Esophagus muscularis mucosa (tissue), 4 donors: Measurements from ENCODE around the gene DLST. TPM values are rescaled to one million over a fixed set of nuclear protein-coding genes. Genes with fewer than 3 reads are reported as not detected.

ENCODE experiments used
- DNase-seq: peaks from one replicate; pipeline ENCODE4 v3.0.0-alpha.2; 2017; ENCODE audit errors: extremely low spot score
- H3K27ac ChIP-seq, 4 donors: fragments of 200-600 bp; sonication (generic); replicated peaks in 1 of 4; 1 replicate in 3 of 4; 2 replicates in 1 of 4; pipeline ENCODE4 v1.5.1; 2016 to 2019; ENCODE audit warnings: mild to moderate bottlenecking in 1 of 4
- H3K27me3 ChIP-seq, 4 donors: fragments of 200-600 bp; sonication (generic); one replicate each; pipeline versions ENCODE4 v1.5.1 to v1.6.0; 2016 to 2019
- H3K36me3 ChIP-seq, 4 donors: fragments of 200-600 bp; sonication (generic); one replicate each; pipeline ENCODE4 v1.5.1; 2016 to 2019
- H3K4me1 ChIP-seq, 4 donors: fragments of 200-600 bp; sonication (generic); one replicate each; pipeline ENCODE4 v1.5.1; 2016 to 2019
- H3K4me3 ChIP-seq, 4 donors: fragments of 200-600 bp; sonication (generic); 1 replicate in 2 of 4; 2 replicates in 2 of 4; pipeline ENCODE4 v1.5.1; 2016 to 2019; ENCODE audit warnings: mild to moderate bottlenecking in 4 of 4, moderate library complexity in 1 of 4
- H3K9me3 ChIP-seq, 4 donors: fragments of 200-600 bp; sonication (generic); 1 replicate in 3 of 4; 2 replicates in 1 of 4; pipeline ENCODE4 v1.5.1; 2016 to 2019
- EP300 ChIP-seq: sonication (generic); formaldehyde crosslinking; IDR thresholded peaks from one replicate; pipeline ENCODE4 v1.6.1; 2017; ENCODE audit warnings: antibody characterized with exemption
- POLR2A ChIP-seq: fragments of 450-650 bp; IDR thresholded peaks from one replicate; pipeline ENCODE4 v1.6.1; 2017; ENCODE audit warnings: antibody characterized with exemption, moderate library complexity, mild to moderate bottlenecking, low read depth
- POLR2AphosphoS5 ChIP-seq, 2 donors: sonication (generic); formaldehyde crosslinking; IDR thresholded peaks; one replicate each; pipeline ENCODE4 v1.6.1; 2017; ENCODE audit warnings: antibody characterized with exemption in 2 of 2
- WGBS: methylation state at CpG from one replicate; pipeline ENCODE4 v1.1.5; 2018; 5-methylcytosine and 5-hydroxymethylcytosine counted together
- intact Hi-C: fragments of 100-400 bp; cut with DNase I; formaldehyde crosslinking; loops from one replicate; pipeline ENCODE4 v1.15.1; 2023
- total RNA-seq, 4 donors: library from RNA; depleted of rRNA; stranded (reverse); fragments of >200 nt; gene quantifications; one replicate each; pipeline versions ENCODE4 v1.1.0 to v1.2.1, GENCODE V29; 2016
- TF ChIP-seq, protein P1 (sequence below), 3 experiments: fragments of 200-600 bp in 2 of 3; fragments of 450-650 bp in 1 of 3; sonication (generic) in 2 of 3; IDR thresholded peaks; one replicate each; pipeline ENCODE4 v1.5.1; 2017 to 2019; ENCODE audit warnings: antibody characterized with exemption in 3 of 3, mild to moderate bottlenecking in 2 of 3, moderate library complexity in 1 of 3

Gene DLST
- total RNA-seq, 4 donors from 2014 or later = 72.7 to 96.2 (median 88.5) TPM

DNA sequence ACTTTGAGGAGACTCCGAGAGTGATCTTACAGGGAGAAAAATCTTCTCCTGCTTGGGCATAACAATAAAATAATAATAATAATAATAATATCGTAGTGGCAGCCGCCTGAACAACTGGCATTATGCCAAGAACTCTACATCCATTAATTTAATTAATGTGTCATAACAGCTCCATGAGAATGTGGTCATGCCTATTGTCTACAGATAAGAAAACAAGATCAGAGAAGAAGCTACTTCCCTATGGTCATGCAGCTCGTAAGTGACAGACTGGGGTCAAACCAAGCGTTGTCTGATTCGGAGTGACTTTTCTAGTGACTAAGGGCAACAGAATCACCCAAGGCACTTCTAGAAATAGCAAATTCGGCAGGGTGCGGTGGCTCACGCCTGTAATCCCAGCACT is 17.5 kb upstream of the DLST start:
- Histone ChIP-seq H3K27me3 (no peaks in the 10 kb centered on the region), H3K27ac (no peak overlapping the region), H3K4me3 (no peak overlapping the region), H3K9me3 (no peaks in the 10 kb centered on the region), H3K4me1 (peaks cover 0 to 10% (median 10%) of the 10 kb centered on the region in 4 donors), H3K36me3 (no peaks in the 10 kb centered on the region)
- no peak for TF ChIP-seq EP300
- no peak for TF ChIP-seq POLR2AphosphoS5 (IDR thresholded peaks at IDR 0.05)
- intact Hi-C loops = no loop called here
- no peak for DNase-seq
- whole genome bisulfite sequencing = 85% methylated on average over 9 of the region's 9 CpGs

- DNase-seq = no peak
- no peaks in the 10 kb centered on the region for H3K9me3 ChIP-seq
- no peaks in the 10 kb centered on the region for H3K27me3 ChIP-seq
- H3K36me3 ChIP-seq = no peaks in the 10 kb centered on the region
- intact Hi-C loops = no loop called here
- TF ChIP-seq, protein P1, sequence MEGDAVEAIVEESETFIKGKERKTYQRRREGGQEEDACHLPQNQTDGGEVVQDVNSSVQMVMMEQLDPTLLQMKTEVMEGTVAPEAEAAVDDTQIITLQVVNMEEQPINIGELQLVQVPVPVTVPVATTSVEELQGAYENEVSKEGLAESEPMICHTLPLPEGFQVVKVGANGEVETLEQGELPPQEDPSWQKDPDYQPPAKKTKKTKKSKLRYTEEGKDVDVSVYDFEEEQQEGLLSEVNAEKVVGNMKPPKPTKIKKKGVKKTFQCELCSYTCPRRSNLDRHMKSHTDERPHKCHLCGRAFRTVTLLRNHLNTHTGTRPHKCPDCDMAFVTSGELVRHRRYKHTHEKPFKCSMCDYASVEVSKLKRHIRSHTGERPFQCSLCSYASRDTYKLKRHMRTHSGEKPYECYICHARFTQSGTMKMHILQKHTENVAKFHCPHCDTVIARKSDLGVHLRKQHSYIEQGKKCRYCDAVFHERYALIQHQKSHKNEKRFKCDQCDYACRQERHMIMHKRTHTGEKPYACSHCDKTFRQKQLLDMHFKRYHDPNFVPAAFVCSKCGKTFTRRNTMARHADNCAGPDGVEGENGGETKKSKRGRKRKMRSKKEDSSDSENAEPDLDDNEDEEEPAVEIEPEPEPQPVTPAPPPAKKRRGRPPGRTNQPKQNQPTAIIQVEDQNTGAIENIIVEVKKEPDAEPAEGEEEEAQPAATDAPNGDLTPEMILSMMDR (IDR thresholded peaks at IDR 0.05) = no peak
- TF ChIP-seq POLR2A (no peak), POLR2AphosphoS5 (IDR thresholded peaks at IDR 0.05) (no peak), EP300 (no peak)
- H3K4me3 ChIP-seq = no peak overlapping the region
- 91% methylated on average over 5 of the region's 5 CpGs for WGBS
- peaks cover 0 to 10% (median 10%) of the 10 kb centered on the region in 4 donors for H3K4me1 ChIP-seq
- no peak overlapping the region for H3K27ac ChIP-seq
Observed at GRCh38 chr14:74865156-74865555, 16.6 kb upstream of the DLST start.

GRCh38 chr14:74866708-74867389 is 14.9 kb upstream of the DLST start:
- WGBS = 79% methylated on average over 3 of the region's 3 CpGs
- TF ChIP-seq, protein P1 (IDR thresholded peaks at IDR 0.05) = no peak
- no peak for TF ChIP-seq POLR2AphosphoS5 (IDR thresholded peaks at IDR 0.05)
- no peak for TF ChIP-seq POLR2A
- no peak for TF ChIP-seq EP300
- DNase-seq = no peak
- Histone ChIP-seq H3K4me1 (no peaks in the 10 kb centered on the region), H3K27me3 (no peaks in the 10 kb centered on the region), H3K27ac (no peak overlapping the region), H3K4me3 (no peak overlapping the region), H3K36me3 (no peaks in the 10 kb centered on the region), H3K9me3 (no peaks in the 10 kb centered on the region)
- intact Hi-C loops = no loop called here

DNA sequence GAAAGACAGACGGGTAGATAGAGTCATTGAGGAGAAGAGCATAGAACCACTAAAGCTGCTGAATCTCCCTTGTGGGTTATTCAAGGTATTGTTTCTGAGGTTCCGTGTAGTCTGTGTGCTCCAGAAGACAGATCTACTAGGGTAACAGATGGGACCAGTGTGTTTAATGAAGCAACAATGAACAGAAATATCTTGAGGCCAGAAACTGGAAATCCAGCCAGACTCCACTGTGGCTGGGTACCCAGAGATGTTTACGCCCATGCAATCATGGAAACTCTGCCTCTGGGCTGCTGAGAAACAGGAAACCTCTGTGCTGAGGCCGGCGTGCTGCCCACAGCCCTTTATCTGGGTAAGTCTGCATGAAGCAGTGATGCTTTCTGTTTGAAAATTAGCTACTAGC is 14.0 kb upstream of the DLST start:
- intact Hi-C loops = no loop called here
- Histone ChIP-seq H3K4me1 (no peaks in the 10 kb centered on the region), H3K27ac (no peak overlapping the region), H3K4me3 (no peak overlapping the region), H3K27me3 (no peaks in the 10 kb centered on the region), H3K9me3 (no peaks in the 10 kb centered on the region), H3K36me3 (no peaks in the 10 kb centered on the region)
- 47% methylated on average over 5 of the region's 5 CpGs for WGBS
- DNase-seq = no peak
- TF ChIP-seq POLR2AphosphoS5 (IDR thresholded peaks at IDR 0.05) (peak in 1 of 2 donors; percentile 13), POLR2A (no peak)

- no peaks in the 10 kb centered on the region for H3K4me1 ChIP-seq
- intact Hi-C loops = no loop called here
- TF ChIP-seq POLR2AphosphoS5 (IDR thresholded peaks at IDR 0.05) (no peak), POLR2A (no peak), EP300 (no peak)
- TF ChIP-seq, protein P1 (IDR thresholded peaks at IDR 0.05) = no peak
- no peak overlapping the region for H3K4me3 ChIP-seq
- WGBS = 91% methylated on average over 8 of the region's 8 CpGs
- no peak for DNase-seq
- H3K27ac ChIP-seq = no peak overlapping the region
- no peaks in the 10 kb centered on the region for H3K36me3 ChIP-seq
- H3K9me3 ChIP-seq = no peaks in the 10 kb centered on the region
- no peaks in the 10 kb centered on the region for H3K27me3 ChIP-seq
Observed at GRCh38 chr14:74868739-74869138, 13.0 kb upstream of the DLST start.

- no peak for DNase-seq
- 98% methylated on average over 4 of the region's 4 CpGs for WGBS
- H3K36me3 ChIP-seq = no peaks in the 10 kb centered on the region
- H3K27ac ChIP-seq = no peak overlapping the region
- no peaks in the 10 kb centered on the region for H3K27me3 ChIP-seq
- H3K9me3 ChIP-seq = no peaks in the 10 kb centered on the region
- intact Hi-C loops = no loop called here
- H3K4me1 ChIP-seq = peaks cover 0 to 3% (median 0%) of the 10 kb centered on the region in 4 donors
- no peak overlapping the region for H3K4me3 ChIP-seq
- no peak for TF ChIP-seq EP300
- TF ChIP-seq, protein P1 (IDR thresholded peaks at IDR 0.05) = no peak
Observed at GRCh38 chr14:74871819-74872218, 9.9 kb upstream of the DLST start.
